Omental fat pad (tissue), 4 donors: ENCODE results near the gene ALK. TPM values are rescaled to one million over a fixed set of nuclear protein-coding genes. Genes with fewer than 3 reads are reported as not detected.

ENCODE experiments used
- ATAC-seq: fragments of 150-250 bp; one replicate; pipeline ENCODE4 v1.9.1; 2016; ENCODE audit warnings: mild to moderate bottlenecking, moderate library complexity; ENCODE audit not compliant: low FRiP score
- DNase-seq: peaks from one replicate; pipeline ENCODE4 v3.0.0-alpha.2; 2019; ENCODE audit warnings: low spot score
- total RNA-seq, 4 donors: library from RNA; depleted of rRNA; stranded (reverse); fragments of >200 nt; gene quantifications; one replicate each; pipeline ENCODE4 v1.1.0, GENCODE V29; 2016
- TF ChIP-seq, protein P1 (sequence below), 3 donors: fragments of 450-650 bp; IDR thresholded peaks; one replicate each; pipeline ENCODE4 v1.5.1; 2016 to 2017; ENCODE audit warnings: antibody characterized with exemption in 3 of 3, mild to moderate bottlenecking in 3 of 3, moderate library complexity in 2 of 3

The ALK gene
- total RNA-seq, 4 donors from 2014 or later, result 0.12 to 2.2 (median 0.44) TPM; not detected in 1

DNA sequence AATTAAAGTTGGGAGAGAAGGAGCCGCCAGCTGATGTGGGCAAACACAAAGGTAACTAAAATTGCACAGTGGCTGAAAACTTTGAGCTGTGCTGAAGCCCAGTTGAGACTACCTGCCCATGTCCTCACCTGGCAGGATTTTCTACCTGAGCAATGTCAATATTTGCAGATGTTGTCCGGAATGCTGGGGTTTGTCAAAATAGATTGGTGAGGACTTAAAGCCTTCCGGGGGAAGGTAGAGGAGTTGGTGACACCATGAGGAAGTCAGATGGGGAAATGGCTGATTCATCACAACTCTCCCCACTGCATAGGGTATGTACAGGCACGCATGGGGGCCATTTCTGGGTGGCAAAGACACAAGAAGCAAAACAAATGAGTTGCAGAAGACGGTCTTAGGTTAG is 114.9 kb downstream of the ALK start:
- no peak for DNase-seq
- no peak for ATAC-seq
- TF ChIP-seq, protein P1, sequence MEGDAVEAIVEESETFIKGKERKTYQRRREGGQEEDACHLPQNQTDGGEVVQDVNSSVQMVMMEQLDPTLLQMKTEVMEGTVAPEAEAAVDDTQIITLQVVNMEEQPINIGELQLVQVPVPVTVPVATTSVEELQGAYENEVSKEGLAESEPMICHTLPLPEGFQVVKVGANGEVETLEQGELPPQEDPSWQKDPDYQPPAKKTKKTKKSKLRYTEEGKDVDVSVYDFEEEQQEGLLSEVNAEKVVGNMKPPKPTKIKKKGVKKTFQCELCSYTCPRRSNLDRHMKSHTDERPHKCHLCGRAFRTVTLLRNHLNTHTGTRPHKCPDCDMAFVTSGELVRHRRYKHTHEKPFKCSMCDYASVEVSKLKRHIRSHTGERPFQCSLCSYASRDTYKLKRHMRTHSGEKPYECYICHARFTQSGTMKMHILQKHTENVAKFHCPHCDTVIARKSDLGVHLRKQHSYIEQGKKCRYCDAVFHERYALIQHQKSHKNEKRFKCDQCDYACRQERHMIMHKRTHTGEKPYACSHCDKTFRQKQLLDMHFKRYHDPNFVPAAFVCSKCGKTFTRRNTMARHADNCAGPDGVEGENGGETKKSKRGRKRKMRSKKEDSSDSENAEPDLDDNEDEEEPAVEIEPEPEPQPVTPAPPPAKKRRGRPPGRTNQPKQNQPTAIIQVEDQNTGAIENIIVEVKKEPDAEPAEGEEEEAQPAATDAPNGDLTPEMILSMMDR (IDR thresholded peaks at IDR 0.05), result no peak

DNA sequence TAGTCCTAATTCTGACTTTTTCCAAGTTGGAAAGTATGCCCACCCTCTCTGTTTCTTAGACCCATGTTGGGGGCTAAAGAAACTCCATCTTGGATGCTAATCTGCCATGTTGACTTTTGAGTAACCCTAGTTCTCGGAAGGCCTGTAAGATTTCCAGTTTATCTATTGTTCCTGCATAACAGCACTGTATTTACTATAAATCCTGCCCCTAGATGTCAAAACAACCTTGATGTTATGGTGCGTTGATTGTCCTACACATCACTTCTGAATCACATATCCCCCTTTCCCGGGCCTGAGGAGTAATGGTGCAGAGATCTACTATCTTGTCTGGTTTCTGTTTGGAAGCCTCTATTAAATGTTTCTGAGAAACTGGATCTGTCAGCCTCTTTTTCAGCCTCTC is 116.7 kb downstream of the ALK start:
- DNase-seq, result no peak
- TF ChIP-seq, protein P1 (IDR thresholded peaks at IDR 0.05), result no peak
- ATAC-seq, result no peak

DNA sequence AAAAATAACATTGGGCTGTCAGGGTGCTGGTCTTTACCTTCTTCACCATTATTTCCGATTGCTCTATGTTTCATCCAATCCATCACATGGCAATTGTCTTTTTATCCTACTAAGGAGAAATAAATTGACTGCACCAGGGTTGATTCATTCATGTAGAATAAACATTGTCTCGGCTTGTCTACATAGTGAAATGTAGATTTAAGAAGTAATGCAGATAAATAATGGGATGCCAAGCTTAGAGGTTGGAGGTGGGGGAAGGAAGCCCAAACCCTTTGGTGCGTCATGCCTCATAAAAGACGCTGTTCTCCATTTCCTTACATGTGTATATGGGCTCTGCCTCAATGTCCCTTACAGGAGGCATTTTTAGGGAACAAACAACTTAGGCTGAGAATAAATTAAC is 117.8 kb downstream of the ALK start:
- TF ChIP-seq, protein P1 (IDR thresholded peaks at IDR 0.05), result no peak
- ATAC-seq, result no peak
- no peak for DNase-seq

DNA sequence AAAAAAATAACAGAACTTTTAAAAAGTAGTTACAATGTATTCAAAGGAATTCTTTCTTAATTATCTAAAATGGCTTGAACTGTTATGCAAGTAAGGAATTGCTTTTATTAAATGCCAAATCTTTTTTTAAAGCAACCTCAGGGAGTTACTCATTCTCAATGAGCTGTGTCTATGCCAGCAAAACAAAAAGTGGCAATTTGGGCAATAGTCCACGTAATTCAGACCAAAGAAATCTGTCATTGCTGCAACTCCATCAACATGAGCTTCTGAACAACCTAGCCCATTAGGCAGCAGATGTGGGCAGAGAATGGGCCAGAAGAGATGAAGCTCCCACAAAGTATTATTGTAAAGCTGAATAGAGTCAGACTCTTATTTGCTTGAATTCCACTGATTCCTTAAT is 118.4 kb downstream of the ALK start:
- ATAC-seq (peak; percentile 77), DNase-seq (no peak)
- TF ChIP-seq, protein P1 (IDR thresholded peaks at IDR 0.05), result no peak

DNA sequence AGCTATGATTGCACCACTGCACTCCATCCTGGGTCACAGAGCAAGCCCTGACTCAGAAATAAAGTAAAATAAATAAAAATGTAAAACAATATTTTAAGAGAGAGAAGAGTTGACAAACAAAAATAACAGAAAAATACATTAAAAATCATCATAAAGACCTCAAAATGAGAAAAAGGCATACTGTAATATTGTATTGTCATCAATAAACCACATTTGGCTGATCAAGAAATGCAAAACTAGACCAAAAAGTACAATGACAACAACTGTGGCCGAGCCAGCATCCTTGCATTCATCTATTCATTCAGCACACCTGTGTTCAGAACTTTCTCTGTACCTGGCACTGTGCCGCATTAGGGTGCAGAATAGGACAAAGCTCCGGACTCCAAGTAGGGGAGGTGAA is 121.8 kb downstream of the ALK start:
- no peak for DNase-seq
- TF ChIP-seq, protein P1 (IDR thresholded peaks at IDR 0.05), result no peak
- no peak for ATAC-seq

DNA sequence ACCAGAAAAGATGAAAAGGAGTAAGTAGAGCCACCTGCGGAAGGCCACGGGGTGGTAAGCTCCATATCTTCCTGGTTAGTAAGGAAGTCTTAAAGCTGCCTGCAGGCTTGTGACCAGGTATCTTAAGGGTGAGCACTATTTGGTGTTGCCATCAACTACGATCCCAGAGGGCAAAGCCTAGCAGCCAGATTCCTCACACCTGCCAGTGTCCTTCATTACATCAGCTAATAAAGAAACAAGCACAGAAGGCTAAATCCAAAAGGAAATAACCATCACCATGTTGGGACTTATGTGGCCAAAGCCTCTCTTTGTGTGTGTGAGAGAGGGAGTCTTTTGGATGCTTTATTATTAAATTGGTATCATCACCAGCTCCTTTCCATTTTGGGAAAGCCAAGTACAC is 123.5 kb downstream of the ALK start:
- TF ChIP-seq, protein P1 (IDR thresholded peaks at IDR 0.05), result no peak
- no peak for DNase-seq
- ATAC-seq, result no peak

DNA sequence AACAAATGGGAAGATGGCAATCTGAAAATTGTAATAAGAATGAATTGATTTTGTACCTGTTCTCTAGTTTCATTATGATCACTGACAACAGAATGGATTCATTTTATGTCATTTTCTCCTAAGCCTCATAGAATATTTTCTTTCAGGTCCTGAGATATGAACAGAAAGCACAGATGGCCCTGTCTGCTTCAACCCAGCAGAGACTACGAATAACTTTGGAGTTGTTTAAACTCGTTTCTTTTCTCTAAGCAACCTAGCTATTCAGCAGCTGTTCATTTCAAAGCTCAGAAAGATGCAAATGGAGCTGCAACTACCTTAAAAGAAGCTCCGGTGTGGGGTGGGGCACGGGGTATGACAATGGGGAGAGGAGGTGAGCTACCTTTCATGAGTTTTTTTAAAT is 124.9 kb downstream of the ALK start:
- no peak for ATAC-seq
- TF ChIP-seq, protein P1 (IDR thresholded peaks at IDR 0.05), result no peak
- no peak for DNase-seq
